ENCODE results near the gene NOG.

Gene NOG

GRCh38 chr17:56596691-56597494 lies 3.4 kb downstream of the NOG start:
- no peak for DNase-seq (ENCODE audit: low spot score)

- DNase-seq (ENCODE audit: low spot score), result no peak
Observed at GRCh38 chr17:56597495-56597990, 4.0 kb downstream of the NOG start.

DNA sequence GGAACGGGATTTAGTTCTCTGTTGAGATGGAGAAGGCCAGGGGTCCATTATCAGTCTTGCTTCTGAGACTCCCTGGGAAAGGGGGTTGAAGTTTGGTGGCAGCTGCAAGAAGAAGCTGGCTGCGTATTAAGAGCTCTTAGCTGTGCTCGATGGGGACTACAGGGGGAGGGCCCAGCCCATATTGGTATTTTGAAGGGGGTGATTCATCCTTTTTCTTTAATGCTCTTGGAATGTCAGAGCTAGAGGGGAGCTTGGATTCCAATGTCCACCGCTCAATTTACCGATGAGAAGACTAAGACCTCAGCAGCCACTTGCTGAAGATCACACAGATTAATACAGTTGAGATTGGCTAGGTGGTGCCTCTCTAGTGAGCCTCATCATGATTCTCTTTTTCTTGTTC lies 5.0 kb downstream of the NOG start:
- DNase-seq (ENCODE audit: low spot score), result no peak

DNA sequence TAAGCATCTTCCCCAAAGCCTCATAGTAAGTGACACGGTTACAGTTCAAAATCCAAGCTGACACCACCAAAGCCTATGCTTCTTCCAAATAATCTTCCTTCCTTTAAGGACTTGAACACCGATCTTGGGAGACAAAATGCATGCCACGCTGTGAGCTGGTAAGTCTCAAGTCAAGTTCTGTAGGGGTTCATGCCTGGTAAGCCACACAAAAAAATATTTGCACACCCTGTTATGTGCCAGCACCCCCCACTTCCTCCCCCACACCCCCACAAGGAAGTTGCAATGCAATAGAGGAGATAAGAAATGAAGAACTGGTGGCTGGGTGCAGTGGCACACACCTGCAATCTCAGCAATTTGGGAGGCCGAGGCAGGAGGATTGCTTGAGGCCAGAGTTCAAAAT lies 5.6 kb downstream of the NOG start:
- DNase-seq (ENCODE audit: low spot score), result no peak

DNA sequence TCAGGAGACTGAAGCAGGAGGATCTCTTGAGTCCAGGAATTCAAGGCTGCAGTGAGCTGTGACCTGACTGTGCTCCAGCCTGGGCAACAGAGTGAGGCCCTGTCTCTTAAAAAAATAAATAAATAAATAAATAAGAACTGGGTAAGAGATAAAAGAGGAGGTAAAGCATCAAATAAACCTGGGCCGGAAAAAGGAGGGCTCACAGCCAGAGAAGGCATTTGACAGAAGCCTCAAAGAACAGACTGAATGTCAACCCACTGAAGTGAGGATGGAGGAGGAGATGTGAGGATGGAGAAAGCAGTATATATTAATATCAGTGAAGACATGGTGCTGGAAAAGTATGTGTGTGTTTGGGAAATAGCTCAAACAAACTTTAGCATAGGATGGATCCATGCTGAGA lies 6.1 kb downstream of the NOG start:
- no peak for DNase-seq (ENCODE audit: low spot score)

DNA sequence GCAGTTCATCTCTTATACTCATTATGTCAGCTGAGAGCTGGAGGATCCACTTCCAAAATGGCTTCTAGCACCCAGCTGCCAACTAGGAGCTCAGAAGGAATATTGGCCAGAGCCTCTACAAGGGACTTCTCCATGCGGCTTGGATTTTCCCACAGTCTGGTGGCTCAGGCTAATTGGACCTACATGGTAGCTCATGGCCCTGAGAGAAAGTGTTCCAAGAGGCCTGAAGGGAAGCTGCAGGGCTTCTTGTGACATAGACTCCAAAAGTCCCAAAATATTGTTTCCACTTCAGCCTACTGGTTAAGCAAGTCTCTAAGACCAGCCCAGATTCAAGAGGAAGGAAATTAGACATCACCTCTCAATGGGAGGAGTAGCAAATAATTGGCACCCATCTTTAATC lies 6.8 kb downstream of the NOG start:
- DNase-seq (ENCODE audit: low spot score), result no peak

DNA sequence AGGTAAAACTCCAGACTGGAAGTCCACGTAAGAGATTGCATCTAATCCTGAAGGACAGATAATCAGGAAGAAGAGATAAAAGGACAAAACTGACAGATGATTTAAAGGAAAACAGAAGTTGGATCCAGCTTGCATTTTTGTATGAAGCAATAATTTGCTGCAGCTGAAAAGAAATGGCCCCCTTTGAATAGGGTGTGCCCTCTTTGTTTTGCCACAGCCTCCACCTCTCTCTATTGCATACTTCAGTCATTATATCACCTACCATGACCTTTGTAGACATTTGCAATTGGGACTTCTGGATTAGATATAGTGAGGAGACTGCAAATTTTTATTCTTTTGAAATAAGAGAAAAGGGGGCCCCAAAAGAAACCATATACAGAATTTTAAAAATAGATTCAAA lies 8.1 kb downstream of the NOG start:
- DNase-seq (ENCODE audit: low spot score), result no peak

DNA sequence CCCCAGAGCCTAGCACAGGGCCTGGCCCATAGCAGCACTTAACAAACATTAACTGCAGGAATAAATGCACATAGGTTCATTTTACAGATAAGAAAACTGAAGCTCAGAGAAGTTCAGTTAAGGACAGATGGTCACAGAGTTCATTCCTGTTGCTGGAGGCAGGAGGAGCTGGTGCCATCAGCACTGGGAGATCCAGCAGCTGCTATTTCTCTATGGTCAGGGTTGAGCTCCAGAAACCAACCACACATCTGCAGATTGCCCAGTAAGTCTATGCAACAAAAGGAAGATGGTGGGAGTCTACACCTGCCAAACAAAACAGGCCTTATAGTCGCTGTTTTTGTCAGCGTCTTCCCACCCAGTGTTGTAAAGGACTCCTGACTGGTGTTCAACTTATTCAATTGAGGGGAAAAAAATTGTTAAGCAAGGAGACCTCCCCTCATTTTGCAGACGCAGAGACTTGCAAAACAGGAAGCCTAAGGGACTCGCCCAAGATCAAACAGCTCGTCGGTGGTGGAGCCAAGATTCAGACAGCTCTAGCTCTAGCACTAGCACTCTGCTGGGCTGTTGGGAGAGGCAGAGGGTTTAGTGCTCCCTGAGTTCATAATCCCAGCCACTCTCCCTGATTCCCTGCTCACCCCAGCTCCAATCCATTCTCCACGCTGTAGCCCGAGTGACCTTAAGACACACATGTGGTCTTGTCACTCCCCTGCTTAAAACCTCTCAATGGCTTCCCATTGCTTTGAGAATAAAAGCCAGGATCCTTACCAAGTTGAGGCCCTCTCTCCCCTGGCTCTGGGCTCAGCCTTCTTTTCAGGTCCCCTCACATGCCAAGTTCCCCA lies 9.0 kb downstream of the NOG start:
- DNase-seq (ENCODE audit: low spot score), result no peak

DNA sequence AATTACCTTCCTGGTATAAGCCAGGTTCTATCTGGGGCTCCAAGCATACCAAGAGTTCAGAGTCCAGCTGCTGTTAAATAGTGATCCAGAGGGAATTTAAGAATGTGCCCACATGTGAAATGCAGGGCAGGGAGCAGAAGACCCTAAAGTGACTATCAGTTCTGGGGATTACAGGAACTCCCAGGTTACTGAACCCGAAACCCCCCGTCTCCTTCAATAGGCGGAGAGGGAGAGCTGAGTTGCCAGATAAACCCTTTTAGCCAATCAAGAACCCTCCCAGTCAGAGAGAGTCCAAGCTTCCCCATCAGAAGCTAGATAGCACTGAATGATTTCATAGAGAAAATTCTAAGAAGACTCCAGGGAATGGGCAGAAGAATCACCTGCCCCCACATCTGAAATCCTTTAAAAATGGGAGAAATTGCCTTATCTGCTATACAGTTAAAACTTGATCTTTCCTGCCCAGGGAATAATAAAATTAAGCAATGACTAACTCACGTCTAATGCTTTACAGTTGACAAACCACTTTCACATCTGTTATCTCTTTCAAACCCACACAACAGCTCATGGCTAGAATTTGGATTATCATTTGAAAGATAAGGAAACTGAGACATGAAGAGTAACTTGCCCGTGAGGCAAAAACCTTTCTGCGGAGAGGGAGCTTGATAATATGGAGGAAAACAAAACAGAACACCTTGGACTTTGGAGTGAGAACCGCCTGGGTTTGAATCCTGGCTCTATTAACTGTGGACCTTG lies 10.2 kb downstream of the NOG start:
- no peak for DNase-seq (ENCODE audit: low spot score)

DNA sequence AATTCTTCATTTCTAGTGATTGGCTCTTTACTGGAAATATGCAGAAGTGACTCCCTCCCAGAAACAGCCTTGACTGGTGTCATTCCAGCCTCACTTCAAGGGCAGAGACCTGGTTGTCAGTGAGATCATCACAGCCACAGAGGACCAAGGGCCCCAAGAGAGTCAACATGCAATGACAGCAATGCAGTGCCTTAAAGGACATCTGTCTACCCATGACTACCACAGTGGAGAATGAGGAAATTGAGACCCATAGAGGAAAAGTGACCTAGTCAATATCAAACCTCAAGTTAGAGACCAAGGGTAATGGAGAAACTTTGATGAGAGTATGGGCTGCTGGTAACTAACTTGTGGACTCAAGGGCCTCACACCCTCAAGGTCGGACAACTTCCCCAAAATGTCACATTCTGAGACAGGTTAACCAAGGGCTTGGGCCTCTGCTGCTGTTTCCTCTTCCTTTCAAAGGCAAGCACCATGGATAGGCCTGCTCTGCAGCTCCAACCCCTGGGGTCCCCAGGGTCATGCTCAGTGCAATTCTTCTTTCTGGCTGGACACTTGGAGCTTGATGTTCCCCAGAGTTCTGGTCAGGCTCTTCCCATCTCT lies 11.3 kb downstream of the NOG start:
- no peak for DNase-seq (ENCODE audit: low spot score)

DNA sequence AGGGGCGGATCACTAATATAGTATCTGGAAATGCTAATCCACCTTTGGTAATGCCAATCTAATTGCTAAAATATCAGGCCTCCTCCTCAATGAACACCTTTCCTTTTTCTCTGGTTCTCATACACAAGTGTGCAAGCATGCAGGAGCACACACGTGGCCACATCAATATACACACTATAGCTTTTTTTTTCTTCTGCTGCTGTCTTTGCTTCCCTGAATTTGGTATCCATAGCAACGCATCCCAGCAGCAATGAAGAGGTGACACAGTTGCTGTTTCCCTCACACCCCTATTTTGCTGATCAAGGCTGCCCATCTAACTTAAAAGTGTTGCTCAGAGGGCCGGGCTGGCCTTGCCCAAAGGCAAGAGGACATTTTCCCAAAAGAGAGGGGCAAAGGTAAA lies 15.4 kb downstream of the NOG start:
- DNase-seq (ENCODE audit: low spot score), result no peak

DNA sequence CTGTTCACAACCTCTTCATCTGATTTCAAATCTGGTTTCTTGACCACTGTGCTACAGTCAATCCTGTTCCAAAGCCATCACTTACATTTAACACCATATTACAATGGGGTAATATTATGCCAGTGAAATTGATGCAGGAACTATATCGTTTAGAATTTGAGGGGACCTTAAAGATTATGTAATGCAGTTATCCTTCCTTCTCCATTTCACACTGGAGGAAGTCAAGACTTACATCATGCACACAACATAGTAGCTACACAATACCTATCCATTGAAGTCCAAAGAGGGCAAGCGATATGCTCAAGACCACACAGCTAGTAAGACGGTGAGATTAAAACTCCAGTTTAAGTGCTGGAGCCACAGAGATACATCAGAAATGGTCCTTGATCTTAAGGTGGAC lies 16.8 kb downstream of the NOG start:
- no peak for DNase-seq (ENCODE audit: low spot score)

- DNase-seq (ENCODE audit: low spot score), result no peak
Observed at GRCh38 chr17:56613131-56613530, 19.6 kb downstream of the NOG start.

GRCh38 chr17:56614522-56614921 lies 21.0 kb downstream of the NOG start:
- no peak for DNase-seq (ENCODE audit: low spot score)

DNA sequence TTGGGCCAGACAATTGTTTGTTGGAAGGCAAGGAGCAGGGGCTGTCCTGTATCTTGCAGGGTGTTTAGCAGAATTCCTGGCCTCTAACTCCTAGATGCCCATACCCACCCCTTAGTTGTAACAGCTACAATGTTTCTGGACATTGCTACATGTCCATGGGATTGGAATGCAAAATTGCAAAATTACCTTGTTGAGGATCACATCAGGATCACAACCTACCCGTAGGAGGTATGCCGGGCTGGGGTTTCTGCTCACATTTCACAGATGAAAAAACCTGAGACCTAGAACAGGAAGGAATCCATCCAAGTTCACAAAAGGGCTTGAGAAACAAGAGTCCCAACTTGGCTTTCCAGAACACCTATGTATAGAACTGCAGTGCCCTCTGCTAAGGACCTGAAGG lies 22.7 kb downstream of the NOG start:
- DNase-seq (ENCODE audit: low spot score), result no peak

- DNase-seq (ENCODE audit: low spot score), result no peak
Observed at GRCh38 chr17:56623383-56623782, 29.9 kb downstream of the NOG start.

DNA sequence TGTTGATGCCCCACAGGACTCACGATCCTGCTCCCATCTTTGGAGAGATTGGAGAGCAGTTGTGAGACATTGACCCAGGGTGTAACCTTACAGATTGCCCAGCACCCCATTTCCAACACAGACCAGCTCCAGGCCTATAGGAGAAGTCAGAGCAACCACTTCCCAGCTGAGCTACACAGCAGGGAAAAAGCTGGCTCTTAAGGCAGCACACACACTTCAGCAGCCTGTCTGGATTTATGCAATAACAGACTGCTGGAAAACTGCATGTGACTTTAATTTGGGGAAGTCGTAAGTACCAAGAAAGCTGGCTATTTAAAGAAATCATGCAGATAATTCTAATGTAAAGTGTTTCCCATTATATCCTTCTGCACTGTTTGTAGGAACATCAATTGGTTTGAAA lies 30.8 kb downstream of the NOG start:
- DNase-seq (ENCODE audit: low spot score), result no peak

- DNase-seq (ENCODE audit: low spot score), result no peak
Observed at GRCh38 chr17:56624912-56625311, 31.4 kb downstream of the NOG start.

- DNase-seq (ENCODE audit: low spot score), result no peak
Observed at GRCh38 chr17:56629531-56630075, 36.1 kb downstream of the NOG start.

DNA sequence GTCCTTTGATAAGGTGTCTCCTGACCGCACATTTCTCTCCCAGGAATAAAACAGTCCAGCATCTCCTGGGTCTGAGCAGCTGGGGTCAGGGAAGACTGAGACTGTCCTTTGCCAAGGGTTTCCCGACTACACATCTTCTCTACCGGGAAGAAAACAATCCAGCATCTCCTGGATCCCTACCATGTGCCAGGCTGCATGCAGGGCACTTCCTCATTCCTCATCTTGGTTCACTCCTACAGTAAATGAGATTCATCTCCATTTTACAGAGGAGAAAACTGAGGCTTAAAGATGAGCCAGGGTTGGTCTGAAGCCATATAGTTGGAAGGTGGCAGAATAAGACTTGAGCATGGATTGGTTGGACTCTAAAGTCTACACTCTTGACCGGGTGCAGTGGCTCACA lies 36.7 kb downstream of the NOG start:
- no peak for DNase-seq (ENCODE audit: low spot score)

DNA sequence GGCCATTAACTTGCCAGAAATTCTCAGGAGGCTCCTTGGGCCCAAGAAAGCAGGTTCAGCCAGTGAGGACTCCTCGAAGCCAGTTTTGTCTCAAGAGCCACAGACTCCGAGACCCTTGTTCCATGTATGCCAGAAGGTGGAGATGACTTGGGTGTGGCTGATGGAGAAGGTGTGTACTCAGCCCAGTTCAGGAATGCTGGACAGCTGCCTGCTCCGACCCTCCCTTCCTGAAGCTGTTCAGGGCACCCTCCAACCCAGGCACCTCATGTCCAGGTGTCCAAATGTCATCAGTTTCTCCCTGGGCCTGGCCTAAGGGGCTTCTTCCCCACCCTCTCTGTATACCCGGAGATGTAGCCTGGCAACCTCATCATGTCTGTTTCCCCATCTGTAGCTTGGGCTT lies 40.2 kb downstream of the NOG start:
- no peak for DNase-seq (ENCODE audit: low spot score)

DNA sequence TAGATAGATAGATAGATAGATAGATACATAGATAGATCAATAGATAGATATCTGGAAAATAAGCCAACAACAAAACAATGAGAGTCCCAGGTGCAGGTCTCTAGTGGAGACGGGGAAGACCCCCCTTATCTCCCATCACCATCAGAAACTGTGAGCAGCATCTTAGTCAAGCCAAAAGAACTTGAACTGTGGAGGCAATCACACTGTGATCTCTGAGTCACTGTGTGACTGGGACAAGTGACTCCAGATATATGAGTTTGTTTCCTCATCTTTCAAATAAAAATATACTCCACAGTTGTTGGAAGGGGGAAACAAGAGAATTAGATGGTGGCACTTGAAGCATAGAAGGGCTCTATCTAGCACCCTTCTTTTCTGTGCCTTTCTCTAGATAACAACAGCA lies 42.1 kb downstream of the NOG start:
- no peak for DNase-seq (ENCODE audit: low spot score)
